GM12873 (cell line): ENCODE results near the gene HTR1A.

ENCODE experiments used
- TF ChIP-seq, protein P1 (sequence below): IDR thresholded peaks from 2 replicates; pipeline ENCODE4 v1.5.1; 2012; ENCODE audit warnings: low read depth, mild to moderate bottlenecking, moderate library complexity, low read length, control low read depth; ENCODE audit not compliant: insufficient read depth; ENCODE audit errors: missing control alignments

Gene HTR1A

DNA sequence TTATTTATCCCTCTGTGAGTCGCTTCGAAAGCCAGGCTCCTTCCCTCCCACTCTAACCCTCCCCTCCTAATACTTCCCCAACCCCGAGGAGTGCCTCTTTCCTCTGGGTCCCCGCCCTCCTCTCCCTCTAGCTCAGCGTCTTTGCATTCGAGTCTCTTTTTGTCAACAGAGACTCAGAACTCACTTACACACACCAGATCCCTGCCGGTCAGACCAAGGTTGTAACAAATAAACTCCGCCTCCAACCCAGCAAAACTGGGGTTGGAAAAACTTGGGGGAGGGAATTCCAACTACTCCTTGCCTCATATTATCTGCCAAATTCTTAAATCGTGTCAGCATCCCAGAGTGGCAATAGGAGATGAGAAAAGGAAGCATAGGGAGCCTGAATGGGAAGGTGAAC, at the start of gene HTR1A:
Gene HTR1A, minus strand, starts transcription at position 167 of the 400 bp plus-strand sequence. CDS start 726 bp downstream, outside the sequence.
- TF ChIP-seq, protein P1, sequence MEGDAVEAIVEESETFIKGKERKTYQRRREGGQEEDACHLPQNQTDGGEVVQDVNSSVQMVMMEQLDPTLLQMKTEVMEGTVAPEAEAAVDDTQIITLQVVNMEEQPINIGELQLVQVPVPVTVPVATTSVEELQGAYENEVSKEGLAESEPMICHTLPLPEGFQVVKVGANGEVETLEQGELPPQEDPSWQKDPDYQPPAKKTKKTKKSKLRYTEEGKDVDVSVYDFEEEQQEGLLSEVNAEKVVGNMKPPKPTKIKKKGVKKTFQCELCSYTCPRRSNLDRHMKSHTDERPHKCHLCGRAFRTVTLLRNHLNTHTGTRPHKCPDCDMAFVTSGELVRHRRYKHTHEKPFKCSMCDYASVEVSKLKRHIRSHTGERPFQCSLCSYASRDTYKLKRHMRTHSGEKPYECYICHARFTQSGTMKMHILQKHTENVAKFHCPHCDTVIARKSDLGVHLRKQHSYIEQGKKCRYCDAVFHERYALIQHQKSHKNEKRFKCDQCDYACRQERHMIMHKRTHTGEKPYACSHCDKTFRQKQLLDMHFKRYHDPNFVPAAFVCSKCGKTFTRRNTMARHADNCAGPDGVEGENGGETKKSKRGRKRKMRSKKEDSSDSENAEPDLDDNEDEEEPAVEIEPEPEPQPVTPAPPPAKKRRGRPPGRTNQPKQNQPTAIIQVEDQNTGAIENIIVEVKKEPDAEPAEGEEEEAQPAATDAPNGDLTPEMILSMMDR, result no peak

- TF ChIP-seq, protein P1, result no peak
These were observed 41.7 kb upstream of the HTR1A start for GRCh38 chr5:64003966-64004365.

- TF ChIP-seq, protein P1, result no peak
These were observed 37.9 kb upstream of the HTR1A start for GRCh38 chr5:64000096-64000495.

GRCh38 chr5:63987053-63987452, 24.8 kb upstream of the HTR1A start:
- TF ChIP-seq, protein P1, result no peak

GRCh38 chr5:63981864-63982263, 19.6 kb upstream of the HTR1A start:
- TF ChIP-seq, protein P1, result no peak

DNA sequence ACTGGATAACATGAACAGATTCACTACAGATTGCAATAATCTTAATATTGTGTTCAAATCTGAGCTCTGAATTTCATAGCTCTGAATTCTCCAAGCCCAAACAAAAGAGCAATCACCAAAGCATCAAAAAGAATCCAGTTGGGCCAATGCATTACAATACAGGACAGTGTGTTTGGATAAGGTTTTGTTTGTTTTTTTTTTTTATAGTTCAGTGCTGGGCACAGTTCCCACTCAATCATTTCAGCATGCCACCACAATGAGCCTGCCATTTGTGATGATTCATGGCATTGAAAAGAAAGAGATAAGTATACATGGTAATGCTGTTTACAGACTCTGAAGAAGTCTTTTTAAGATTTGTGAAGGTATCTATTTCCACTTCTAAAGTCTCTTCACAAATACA, 1.7 kb upstream of the HTR1A start:
- TF ChIP-seq, protein P1, result no peak

GRCh38 chr5:63963080-63963735, 963 bp upstream of the HTR1A start:
- TF ChIP-seq, protein P1, result peak; percentile 75
